Heart left ventricle (tissue), 16 donors: Measurements from ENCODE around the gene DCLK1. TPM values are rescaled to one million over a fixed set of nuclear protein-coding genes. Genes with fewer than 3 reads are reported as not detected.

Experiments
- ATAC-seq, 4 donors: fragments of 200-7000 bp; cut with Tn5 transposase; one replicate each; pipeline ENCODE4 v1.9.1; 2020 to 2022; ENCODE audit warnings: moderate library complexity in 4 of 4, mild to moderate bottlenecking in 3 of 4, moderate number of reproducible peaks in 1 of 4
- DNase-seq, 5 donors: peaks; one replicate each; pipeline ENCODE4 v3.0.0-alpha.2; 2020
- H3K27ac ChIP-seq, 12 donors: fragments of 200-600 bp; sonication (generic) in 4 of 12; one replicate each; pipeline versions ENCODE4 v1.5.0 to v1.8.0; 2016 to 2022; ENCODE audit warnings: mild to moderate bottlenecking in 2 of 12
- H3K27me3 ChIP-seq, 9 donors: fragments of 200-600 bp; sonication (generic) in 2 of 9; one replicate each; pipeline versions ENCODE4 v1.5.1 to v1.8.0; 2016 to 2022; ENCODE audit warnings: mild to moderate bottlenecking in 3 of 9
- H3K36me3 ChIP-seq, 9 donors: fragments of 200-600 bp; sonication (generic) in 2 of 9; one replicate each; pipeline versions ENCODE4 v1.5.0 to v1.8.0; 2018 to 2022; ENCODE audit warnings: mild to moderate bottlenecking in 2 of 9
- H3K4me1 ChIP-seq, 12 donors: fragments of 200-600 bp; sonication (generic) in 4 of 12; one replicate each; pipeline versions ENCODE4 v1.5.0 to v1.8.0; 2016 to 2022; ENCODE audit warnings: mild to moderate bottlenecking in 3 of 12
- H3K4me3 ChIP-seq, 12 donors: fragments of 200-600 bp; sonication (generic) in 4 of 12; one replicate each; pipeline versions ENCODE4 v1.5.0 to v1.8.0; 2017 to 2022; ENCODE audit warnings: mild to moderate bottlenecking in 9 of 12, moderate library complexity in 4 of 12
- H3K9me3 ChIP-seq, 12 donors: fragments of 200-600 bp; sonication (generic) in 4 of 12; one replicate each; pipeline versions ENCODE4 v1.5.0 to v1.8.0; 2016 to 2022; ENCODE audit warnings: mild to moderate bottlenecking in 1 of 12
- POLR2A ChIP-seq, 2 donors: fragments of 450-650 bp; IDR thresholded peaks; one replicate each; pipeline ENCODE4 v1.6.1; 2017; ENCODE audit warnings: antibody characterized with exemption in 2 of 2, mild to moderate bottlenecking in 2 of 2, moderate library complexity in 2 of 2
- WGBS, 4 donors: extraction: QIAGEN DNeasy Blood & Tissue Kit in 2 of 4; methylation state at CpG; one replicate each; pipeline versions ENCODE4 v1.1.5 to v1.1.7; 2013 to 2018; 5-methylcytosine and 5-hydroxymethylcytosine counted together
- intact Hi-C, 10 donors: fragments of 100-400 bp; cut with DNase I; formaldehyde crosslinking; loops; one replicate each; pipeline versions ENCODE4 v1.11.1 to v1.14.2; 2022
- polyA plus RNA-seq, 2 donors: library from polyadenylated mRNA; stranded (reverse); fragments of 200-250 nt; gene quantifications; one replicate each; pipeline ENCODE4 v1.2.3, GENCODE V29; 2013
- total RNA-seq, 9 donors: library from RNA; depleted of rRNA in 2 of 9; stranded (reverse); fragments of >200 nt in 2 of 9; fragmentation: NEBNext Ultra II Directional in 3 of 9; extraction: Animal tissue kit (Norgen Biotek cat#: 25700) in 3 of 9; gene quantifications; one replicate each; pipeline versions ENCODE4 v1.1.0 to v1.2.4, GENCODE V29; 2016 to 2023
- TF ChIP-seq, protein P1 (sequence below), 12 donors: fragments of 200-600 bp; sonication (generic) in 4 of 12; IDR thresholded peaks; one replicate each; pipeline versions ENCODE4 v1.5.0 to v1.8.0; 2018 to 2022; ENCODE audit warnings: antibody characterized with exemption in 12 of 12, mild to moderate bottlenecking in 5 of 12
- donor health status: ischemic (EF 13 %, LVEDD 7.1; RV severe dilation, severe dysfunction).
- donor health status: healthy with polysubstance abuse.
- donor health status: DM: no; HTN: yes; CAD: no.
- donor health status: DM: no; HTN: no; CAD: no.
- donor health status: ischemic (EF 25% LVEDD 6.9; RV normal size, moderate dysfunction).
- donor health status: ischemic (EF 25% LVEDD 5.7; RV mildly dilated, moderate dysfunction).
- donor health status: healthy.
- donor health status: DM: yes; HTN: yes; CAD: no.
- donor health status: ischemic (EF 35%, LVEDD 5.7; RV mildly dilated, moderate dysfunction).
- donor health status: nonischemic (EF 11% LVEDD 7.7; RV severe dilation, severe dysfunction).
- donor health status: DM: yes; HTN: yes; CAD: no.
- donor health status: PGD.
- donor health status: ischemic (EF 29% LVEDD 5.4; RV normal size, mild dysfunction).
- donor health status: nonischemic (EF 23%, LVEDD 6.1; RV moderate dilation, normal function).

The DCLK1 gene
- total and polyA plus RNA-seq, 11 donors = 3.4 to 15.9 (median 11.2) TPM

- H3K4me3 ChIP-seq = no peak overlapping the region
- no peak for DNase-seq
- no peaks in the 10 kb centered on the region for H3K36me3 ChIP-seq
- H3K9me3 ChIP-seq = no peaks in the 10 kb centered on the region
- H3K27me3 ChIP-seq = no peaks in the 10 kb centered on the region
- TF ChIP-seq POLR2A (IDR thresholded peaks at IDR 0.05) = no peak
- TF ChIP-seq, protein P1, sequence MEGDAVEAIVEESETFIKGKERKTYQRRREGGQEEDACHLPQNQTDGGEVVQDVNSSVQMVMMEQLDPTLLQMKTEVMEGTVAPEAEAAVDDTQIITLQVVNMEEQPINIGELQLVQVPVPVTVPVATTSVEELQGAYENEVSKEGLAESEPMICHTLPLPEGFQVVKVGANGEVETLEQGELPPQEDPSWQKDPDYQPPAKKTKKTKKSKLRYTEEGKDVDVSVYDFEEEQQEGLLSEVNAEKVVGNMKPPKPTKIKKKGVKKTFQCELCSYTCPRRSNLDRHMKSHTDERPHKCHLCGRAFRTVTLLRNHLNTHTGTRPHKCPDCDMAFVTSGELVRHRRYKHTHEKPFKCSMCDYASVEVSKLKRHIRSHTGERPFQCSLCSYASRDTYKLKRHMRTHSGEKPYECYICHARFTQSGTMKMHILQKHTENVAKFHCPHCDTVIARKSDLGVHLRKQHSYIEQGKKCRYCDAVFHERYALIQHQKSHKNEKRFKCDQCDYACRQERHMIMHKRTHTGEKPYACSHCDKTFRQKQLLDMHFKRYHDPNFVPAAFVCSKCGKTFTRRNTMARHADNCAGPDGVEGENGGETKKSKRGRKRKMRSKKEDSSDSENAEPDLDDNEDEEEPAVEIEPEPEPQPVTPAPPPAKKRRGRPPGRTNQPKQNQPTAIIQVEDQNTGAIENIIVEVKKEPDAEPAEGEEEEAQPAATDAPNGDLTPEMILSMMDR (IDR thresholded peaks at IDR 0.05) = no peak
- no peak for ATAC-seq
- 61 to 80% (median 73%) methylated on average over 3 of the region's 3 CpGs for WGBS, 4 donors
- H3K27ac ChIP-seq = peak overlapping the region in 7 of 12 donors; percentile 14 to 68 (median 58)
- H3K4me1 ChIP-seq = peaks cover 0 to 28% (median 0%) of the 10 kb centered on the region in 12 donors
- intact Hi-C loops = no loop called here
Observed at GRCh38 chr13:36068991-36069390, 62.2 kb downstream of the DCLK1 start.

DNA sequence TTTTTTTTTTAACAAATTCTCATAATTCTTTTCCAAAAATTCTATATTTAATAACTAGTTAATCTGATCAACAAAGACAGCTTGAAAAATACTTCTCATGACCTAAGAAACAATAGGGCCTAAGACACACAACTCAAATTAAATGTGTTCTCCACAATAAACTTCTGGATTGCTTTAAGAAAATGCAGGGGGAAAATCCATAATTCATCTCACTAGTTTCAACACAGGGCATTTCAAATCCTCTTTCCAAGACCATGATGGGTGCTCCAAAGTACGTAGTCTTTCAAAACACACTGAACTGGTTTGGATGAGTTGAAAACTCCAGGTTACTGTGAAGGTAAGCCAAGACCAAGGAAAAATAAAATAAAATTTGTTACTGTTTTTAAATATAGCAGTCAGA, 62.6 kb downstream of the DCLK1 start:
- no peaks in the 10 kb centered on the region for H3K9me3 ChIP-seq
- DNase-seq (no peak), ATAC-seq (no peak)
- H3K36me3 ChIP-seq = no peaks in the 10 kb centered on the region
- TF ChIP-seq, protein P1 (IDR thresholded peaks at IDR 0.05) = no peak
- no peak for TF ChIP-seq POLR2A (IDR thresholded peaks at IDR 0.05)
- H3K27ac ChIP-seq = peak overlapping the region in 2 of 12 donors; percentile 20 to 25
- H3K4me1 ChIP-seq = peaks cover 0 to 28% (median 0%) of the 10 kb centered on the region in 12 donors
- H3K4me3 ChIP-seq = no peak overlapping the region
- WGBS, 4 donors = 85 to 100% (median 97%) methylated on average over 1 of the region's 1 CpG
- intact Hi-C loops = no loop called here
- no peaks in the 10 kb centered on the region for H3K27me3 ChIP-seq

DNA sequence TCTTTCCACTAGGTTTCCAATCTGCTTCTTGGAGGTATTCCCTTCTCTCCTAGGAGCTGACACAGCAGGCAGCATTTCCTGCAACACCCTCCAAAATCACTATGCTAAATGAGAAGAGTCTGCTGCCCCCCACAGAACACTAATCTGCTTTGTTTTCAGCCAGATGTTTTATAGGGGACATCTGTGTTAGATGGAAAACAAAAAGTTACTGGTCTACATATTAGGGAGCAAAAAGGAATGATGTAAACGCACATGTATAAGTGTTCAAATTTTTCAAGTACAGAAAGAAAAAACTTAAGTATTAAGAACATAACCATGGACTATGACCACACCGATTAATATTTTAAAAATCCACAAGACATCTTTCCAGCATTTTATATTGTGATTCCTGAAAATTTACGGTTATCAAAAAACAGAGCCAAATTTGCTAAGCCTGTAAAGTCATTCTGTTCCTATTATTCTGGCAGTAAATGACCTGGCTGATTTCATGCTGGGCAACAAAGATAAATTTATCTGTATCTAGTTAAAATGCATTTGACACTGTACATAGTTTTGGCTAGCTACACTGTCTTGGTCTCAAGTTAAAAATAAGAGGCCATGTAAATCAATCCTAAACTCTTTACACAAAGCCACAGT, 63.3 kb downstream of the DCLK1 start:
- no peak for ATAC-seq
- no peaks in the 10 kb centered on the region for H3K36me3 ChIP-seq
- no peak overlapping the region for H3K4me3 ChIP-seq
- no peaks in the 10 kb centered on the region for H3K9me3 ChIP-seq
- no peaks in the 10 kb centered on the region for H3K27me3 ChIP-seq
- peak overlapping the region in 2 of 12 donors; percentile 20 to 25 for H3K27ac ChIP-seq
- 49 to 65% (median 57%) methylated on average over 3 of the region's 3 CpGs for WGBS, 4 donors
- TF ChIP-seq POLR2A (IDR thresholded peaks at IDR 0.05) = no peak
- TF ChIP-seq, protein P1 (IDR thresholded peaks at IDR 0.05) = no peak
- intact Hi-C loops = no loop called here
- no peak for DNase-seq
- peaks cover 0 to 28% (median 0%) of the 10 kb centered on the region in 12 donors for H3K4me1 ChIP-seq

GRCh38 chr13:36062249-36062648, 68.9 kb downstream of the DCLK1 start:
- intact Hi-C loops = no loop called here
- TF ChIP-seq POLR2A (IDR thresholded peaks at IDR 0.05) = no peak
- TF ChIP-seq, protein P1 (IDR thresholded peaks at IDR 0.05) = no peak
- WGBS, 4 donors = 40 to 68% (median 56%) methylated on average over 1 of the region's 1 CpG
- peaks cover 0 to 20% (median 0%) of the 10 kb centered on the region in 12 donors for H3K4me1 ChIP-seq
- H3K27me3 ChIP-seq = no peaks in the 10 kb centered on the region
- no peak overlapping the region for H3K4me3 ChIP-seq
- no peaks in the 10 kb centered on the region for H3K9me3 ChIP-seq
- H3K36me3 ChIP-seq = no peaks in the 10 kb centered on the region
- no peak overlapping the region for H3K27ac ChIP-seq
- DNase-seq (no peak), ATAC-seq (no peak)
